SK-N-SH treated with all-trans-retinoic acid at 6 μM for 48 hours (cell line): Measurements from ENCODE around the gene MRPL16.

Source experiments
- ZC3H10 ChIP-seq: fragments of 250-450 bp; sonication (Bioruptor Pico); IDR thresholded peaks from 2 replicates; pipeline ENCODE4 v1.5.1; 2021; ENCODE audit warnings: mild to moderate bottlenecking, moderate library complexity
- ZFP3 ChIP-seq: fragments of 250-450 bp; sonication (Bioruptor Pico); IDR thresholded peaks from 2 replicates; pipeline ENCODE4 v1.5.0; 2020; ENCODE audit warnings: mild to moderate bottlenecking, moderate library complexity
- TF ChIP-seq, protein P1 (sequence below): fragments of 250-450 bp; sonication (Bioruptor Pico); IDR thresholded peaks from 2 replicates; pipeline ENCODE4 v1.8.0; 2021; ENCODE audit warnings: low read depth, mild to moderate bottlenecking, moderate library complexity, borderline replicate concordance
- TF ChIP-seq, protein P2 (sequence below): fragments of 250-450 bp; sonication (Bioruptor Pico); IDR thresholded peaks from 2 replicates; pipeline ENCODE4 v1.8.0; 2020; ENCODE audit warnings: mild to moderate bottlenecking, moderate library complexity, borderline replicate concordance

DNA sequence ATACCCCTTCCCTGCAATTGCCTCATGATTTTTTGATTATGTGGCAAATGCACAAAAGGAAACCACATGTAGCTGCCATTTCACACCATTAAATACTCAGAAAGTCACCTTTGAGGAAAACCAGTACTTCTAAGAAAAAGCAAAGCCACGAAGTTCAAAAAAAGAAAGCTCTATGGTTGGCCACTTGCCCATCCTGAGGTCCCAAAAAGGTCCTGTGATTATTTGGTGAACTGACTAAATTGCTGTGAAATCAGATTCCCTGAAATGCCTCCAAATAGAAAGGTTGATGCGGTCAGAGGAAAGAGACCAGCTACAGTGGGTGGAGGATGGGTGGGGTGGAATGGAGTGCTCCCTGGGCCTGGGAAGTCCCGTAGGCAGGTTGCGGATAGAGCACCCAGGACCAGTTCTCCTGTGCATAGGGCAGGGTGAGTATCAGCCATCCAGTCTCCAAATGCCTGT is 26.9 kb downstream of the MRPL16 start:
- TF ChIP-seq ZC3H10 (CRISPR knock-in tag): no peak
- TF ChIP-seq, protein P1, sequence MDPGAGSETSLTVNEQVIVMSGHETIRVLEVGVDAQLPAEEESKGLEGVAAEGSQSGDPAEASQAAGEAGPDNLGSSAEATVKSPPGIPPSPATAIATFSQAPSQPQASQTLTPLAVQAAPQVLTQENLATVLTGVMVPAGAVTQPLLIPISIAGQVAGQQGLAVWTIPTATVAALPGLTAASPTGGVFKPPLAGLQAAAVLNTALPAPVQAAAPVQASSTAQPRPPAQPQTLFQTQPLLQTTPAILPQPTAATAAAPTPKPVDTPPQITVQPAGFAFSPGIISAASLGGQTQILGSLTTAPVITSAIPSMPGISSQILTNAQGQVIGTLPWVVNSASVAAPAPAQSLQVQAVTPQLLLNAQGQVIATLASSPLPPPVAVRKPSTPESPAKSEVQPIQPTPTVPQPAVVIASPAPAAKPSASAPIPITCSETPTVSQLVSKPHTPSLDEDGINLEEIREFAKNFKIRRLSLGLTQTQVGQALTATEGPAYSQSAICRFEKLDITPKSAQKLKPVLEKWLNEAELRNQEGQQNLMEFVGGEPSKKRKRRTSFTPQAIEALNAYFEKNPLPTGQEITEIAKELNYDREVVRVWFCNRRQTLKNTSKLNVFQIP: no peak
- TF ChIP-seq ZFP3 (CRISPR knock-in tag): no peak
- TF ChIP-seq, protein P2, sequence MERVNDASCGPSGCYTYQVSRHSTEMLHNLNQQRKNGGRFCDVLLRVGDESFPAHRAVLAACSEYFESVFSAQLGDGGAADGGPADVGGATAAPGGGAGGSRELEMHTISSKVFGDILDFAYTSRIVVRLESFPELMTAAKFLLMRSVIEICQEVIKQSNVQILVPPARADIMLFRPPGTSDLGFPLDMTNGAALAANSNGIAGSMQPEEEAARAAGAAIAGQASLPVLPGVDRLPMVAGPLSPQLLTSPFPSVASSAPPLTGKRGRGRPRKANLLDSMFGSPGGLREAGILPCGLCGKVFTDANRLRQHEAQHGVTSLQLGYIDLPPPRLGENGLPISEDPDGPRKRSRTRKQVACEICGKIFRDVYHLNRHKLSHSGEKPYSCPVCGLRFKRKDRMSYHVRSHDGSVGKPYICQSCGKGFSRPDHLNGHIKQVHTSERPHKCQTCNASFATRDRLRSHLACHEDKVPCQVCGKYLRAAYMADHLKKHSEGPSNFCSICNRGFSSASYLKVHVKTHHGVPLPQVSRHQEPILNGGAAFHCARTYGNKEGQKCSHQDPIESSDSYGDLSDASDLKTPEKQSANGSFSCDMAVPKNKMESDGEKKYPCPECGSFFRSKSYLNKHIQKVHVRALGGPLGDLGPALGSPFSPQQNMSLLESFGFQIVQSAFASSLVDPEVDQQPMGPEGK (CRISPR knock-in tag): no peak
